ENCODE results near the gene CCKAR. TPM values are rescaled to one million over a fixed set of nuclear protein-coding genes. Genes with fewer than 3 reads are reported as not detected.
"Not testable (repeated sequence)": the region's sequence is repeated elsewhere in the genome, so short reads cannot be mapped to it uniquely, and the experiment has no call there.

Gene CCKAR
- total RNA-seq, 1 donor from 2014 or later, result not detected

DNA sequence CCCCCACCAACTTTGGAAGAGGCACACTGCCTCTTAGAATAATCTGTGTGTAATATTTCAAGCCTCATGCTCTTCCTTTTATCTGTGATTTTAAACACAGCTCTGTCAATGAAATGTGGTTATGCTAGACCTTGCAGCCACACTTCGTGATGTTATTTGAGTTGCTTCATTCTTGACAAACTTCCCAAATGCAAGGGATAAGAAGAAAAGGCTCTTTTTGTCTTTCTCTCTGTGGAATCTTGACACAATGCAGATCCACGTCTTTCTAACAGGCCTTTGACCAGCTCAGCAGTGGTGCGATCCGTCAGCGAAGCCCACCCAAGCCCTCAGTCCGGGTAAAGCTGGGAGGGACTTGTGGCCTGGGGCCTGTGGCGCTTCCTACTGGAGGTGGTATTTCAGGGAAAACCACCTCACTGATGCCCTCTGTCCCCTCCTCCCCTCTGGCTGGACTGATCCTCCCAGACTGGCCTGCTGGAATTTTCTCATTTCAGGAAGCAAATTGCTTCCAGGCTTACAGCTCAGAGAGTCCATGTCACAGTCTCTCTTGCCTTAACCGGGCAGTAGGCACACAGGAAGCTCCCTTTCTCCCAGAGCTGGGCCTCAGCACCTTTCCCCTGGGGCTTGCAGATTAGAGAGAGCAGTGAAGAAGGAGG, 19.5 kb upstream of the CCKAR start:
- Mint-ChIP-seq H3K4me1 (ENCODE audit: low read depth) (no peaks in the 10 kb centered on the region), H3K36me3 (ENCODE audit: low read depth) (no peaks in the 10 kb centered on the region), H3K27me3 (ENCODE audit: low read depth) (peaks cover 5% of the 10 kb centered on the region), H3K27ac (no peak overlapping the region), H3K4me3 (ENCODE audit: low read depth) (no peak overlapping the region), H3K9me3 (no peaks in the 10 kb centered on the region)
- no peak for DNase-seq (ENCODE audit: low spot score)
- intact Hi-C loops (cut with micrococcal nuclease), result no loop called here

GRCh38 chr4:26507286-26507685, 17.0 kb upstream of the CCKAR start:
- Mint-ChIP-seq H3K4me1 (ENCODE audit: low read depth) (no peaks in the 10 kb centered on the region), H3K27me3 (ENCODE audit: low read depth) (peaks cover 2% of the 10 kb centered on the region), H3K4me3 (ENCODE audit: low read depth) (no peak overlapping the region), H3K27ac (no peak overlapping the region), H3K36me3 (ENCODE audit: low read depth) (no peaks in the 10 kb centered on the region), H3K9me3 (no peaks in the 10 kb centered on the region)
- no peak for DNase-seq (ENCODE audit: low spot score)
- intact Hi-C loops (cut with micrococcal nuclease), result no loop called here

DNA sequence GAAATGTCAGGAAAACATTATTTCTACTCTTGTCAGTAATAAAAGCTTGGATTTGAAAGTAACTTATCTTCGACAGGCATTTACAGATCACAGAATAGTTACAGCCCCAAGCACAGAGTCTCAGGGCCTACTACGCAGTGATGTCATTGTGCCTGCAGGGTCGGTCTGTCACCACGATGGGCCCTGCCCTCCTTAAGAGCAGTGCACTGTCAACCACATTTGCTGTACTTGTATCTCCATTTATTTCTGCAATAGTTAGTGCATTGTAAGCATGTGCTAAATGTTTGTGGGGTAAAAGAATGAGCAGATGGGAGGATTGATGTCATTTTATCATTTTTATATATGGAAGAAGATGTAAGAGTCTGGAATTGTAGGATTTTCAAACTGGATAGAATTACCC, 13.6 kb upstream of the CCKAR start:
- no peaks in the 10 kb centered on the region for H3K4me1 Mint-ChIP-seq (ENCODE audit: low read depth)
- peaks cover under 1% of the 10 kb centered on the region for H3K27me3 Mint-ChIP-seq (ENCODE audit: low read depth)
- no peak for DNase-seq (ENCODE audit: low spot score)
- no peak overlapping the region for H3K4me3 Mint-ChIP-seq (ENCODE audit: low read depth)
- no peaks in the 10 kb centered on the region for H3K36me3 Mint-ChIP-seq (ENCODE audit: low read depth)
- no peaks in the 10 kb centered on the region for H3K9me3 Mint-ChIP-seq
- no peak overlapping the region for H3K27ac Mint-ChIP-seq
- intact Hi-C loops (cut with micrococcal nuclease), result no loop called here

GRCh38 chr4:26503427-26503826, 13.1 kb upstream of the CCKAR start:
- Mint-ChIP-seq H3K27me3 (ENCODE audit: low read depth) (peaks cover 1% of the 10 kb centered on the region), H3K36me3 (ENCODE audit: low read depth) (no peaks in the 10 kb centered on the region), H3K4me3 (ENCODE audit: low read depth) (no peak overlapping the region), H3K4me1 (ENCODE audit: low read depth) (no peaks in the 10 kb centered on the region), H3K27ac (no peak overlapping the region), H3K9me3 (no peaks in the 10 kb centered on the region)
- no peak for DNase-seq (ENCODE audit: low spot score)
- intact Hi-C loops (cut with micrococcal nuclease), result no loop called here

DNA sequence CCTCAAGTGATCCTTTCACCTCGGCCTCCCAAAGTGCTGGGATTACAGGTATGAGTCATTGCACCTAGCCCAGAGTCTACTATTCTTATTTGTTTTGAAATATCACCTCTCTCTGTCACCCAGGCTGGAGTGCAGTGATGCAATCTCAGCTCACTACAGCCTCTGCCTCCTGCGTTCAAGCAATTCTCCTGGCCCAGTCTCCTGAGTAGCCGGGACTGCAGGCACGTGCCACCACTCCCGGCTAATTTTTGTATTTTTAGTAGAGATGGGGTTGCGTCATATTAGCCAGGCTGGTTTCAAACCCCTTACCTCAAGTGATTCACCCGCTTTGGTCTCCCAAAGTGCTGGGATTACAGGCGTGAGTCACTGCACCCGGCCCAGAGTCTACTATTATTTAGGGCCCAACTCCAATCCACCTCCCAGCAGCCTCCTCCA, 10.3 kb upstream of the CCKAR start:
- H3K4me1 Mint-ChIP-seq (ENCODE audit: low read depth); intact Hi-C loops (cut with micrococcal nuclease); H3K36me3 Mint-ChIP-seq (ENCODE audit: low read depth); DNase-seq (ENCODE audit: low spot score); H3K4me3 Mint-ChIP-seq (ENCODE audit: low read depth); H3K9me3 Mint-ChIP-seq; H3K27me3 Mint-ChIP-seq (ENCODE audit: low read depth); H3K27ac Mint-ChIP-seq: not testable (repeated sequence)

DNA sequence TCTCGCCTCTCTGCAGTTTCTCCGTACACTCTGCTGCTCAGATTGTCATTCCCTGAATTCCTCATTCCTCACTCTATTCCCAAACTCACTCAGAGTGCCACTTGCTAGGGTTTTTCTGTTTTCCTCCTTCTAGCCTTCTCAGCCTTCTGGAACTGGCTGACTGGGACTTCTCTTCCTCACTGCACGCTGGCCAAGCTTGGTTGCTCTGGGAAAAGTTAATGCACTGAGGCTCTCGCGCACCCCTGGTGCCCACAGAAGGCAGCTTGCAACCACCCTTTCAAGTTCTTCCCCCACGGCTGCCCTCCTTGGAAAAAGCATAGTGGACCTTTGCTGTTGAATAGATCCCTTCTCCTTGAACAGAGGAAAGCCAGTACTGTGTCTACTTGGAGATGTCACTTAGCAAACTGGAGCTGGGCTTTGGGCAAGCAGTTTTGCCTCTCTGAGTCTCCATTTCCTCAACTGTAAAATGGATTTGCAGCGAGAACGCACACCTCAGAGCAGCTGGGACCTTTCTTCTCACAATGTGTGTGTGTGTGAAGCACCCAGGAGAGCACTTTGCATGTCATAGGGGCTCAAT, 6.0 kb upstream of the CCKAR start:
- H3K4me3 Mint-ChIP-seq (ENCODE audit: low read depth), result no peak overlapping the region
- H3K27me3 Mint-ChIP-seq (ENCODE audit: low read depth), result peaks cover 4% of the 10 kb centered on the region
- no peaks in the 10 kb centered on the region for H3K4me1 Mint-ChIP-seq (ENCODE audit: low read depth)
- intact Hi-C loops (cut with micrococcal nuclease), result no loop called here
- H3K36me3 Mint-ChIP-seq (ENCODE audit: low read depth), result no peaks in the 10 kb centered on the region
- no peak overlapping the region for H3K27ac Mint-ChIP-seq
- no peaks in the 10 kb centered on the region for H3K9me3 Mint-ChIP-seq
- DNase-seq (ENCODE audit: low spot score), result no peak

DNA sequence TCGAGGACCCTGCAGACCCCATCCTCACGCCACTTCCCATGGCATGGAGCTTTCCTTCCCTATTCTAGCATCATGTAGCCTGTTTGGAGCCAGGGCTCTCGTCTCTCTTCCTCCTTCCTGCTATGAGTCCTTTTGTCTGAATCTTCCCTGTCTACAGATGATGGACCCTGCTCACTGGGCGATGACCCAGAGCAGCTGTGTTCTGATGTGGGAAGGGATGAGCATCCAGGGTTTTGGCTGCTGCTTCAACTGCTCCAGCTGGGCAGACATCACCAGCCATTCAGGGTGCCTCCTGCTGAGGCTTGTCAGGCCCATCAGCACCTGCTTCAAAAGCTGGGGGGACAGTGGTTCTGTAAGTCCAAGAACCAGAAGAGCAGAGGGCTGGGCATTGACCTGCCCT, 3.2 kb upstream of the CCKAR start:
- Mint-ChIP-seq H3K36me3 (ENCODE audit: low read depth) (no peaks in the 10 kb centered on the region), H3K9me3 (no peaks in the 10 kb centered on the region), H3K27ac (no peak overlapping the region), H3K27me3 (ENCODE audit: low read depth) (peaks cover 6% of the 10 kb centered on the region), H3K4me3 (ENCODE audit: low read depth) (no peak overlapping the region), H3K4me1 (ENCODE audit: low read depth) (no peaks in the 10 kb centered on the region)
- intact Hi-C loops (cut with micrococcal nuclease), result no loop called here
- DNase-seq (ENCODE audit: low spot score), result no peak

DNA sequence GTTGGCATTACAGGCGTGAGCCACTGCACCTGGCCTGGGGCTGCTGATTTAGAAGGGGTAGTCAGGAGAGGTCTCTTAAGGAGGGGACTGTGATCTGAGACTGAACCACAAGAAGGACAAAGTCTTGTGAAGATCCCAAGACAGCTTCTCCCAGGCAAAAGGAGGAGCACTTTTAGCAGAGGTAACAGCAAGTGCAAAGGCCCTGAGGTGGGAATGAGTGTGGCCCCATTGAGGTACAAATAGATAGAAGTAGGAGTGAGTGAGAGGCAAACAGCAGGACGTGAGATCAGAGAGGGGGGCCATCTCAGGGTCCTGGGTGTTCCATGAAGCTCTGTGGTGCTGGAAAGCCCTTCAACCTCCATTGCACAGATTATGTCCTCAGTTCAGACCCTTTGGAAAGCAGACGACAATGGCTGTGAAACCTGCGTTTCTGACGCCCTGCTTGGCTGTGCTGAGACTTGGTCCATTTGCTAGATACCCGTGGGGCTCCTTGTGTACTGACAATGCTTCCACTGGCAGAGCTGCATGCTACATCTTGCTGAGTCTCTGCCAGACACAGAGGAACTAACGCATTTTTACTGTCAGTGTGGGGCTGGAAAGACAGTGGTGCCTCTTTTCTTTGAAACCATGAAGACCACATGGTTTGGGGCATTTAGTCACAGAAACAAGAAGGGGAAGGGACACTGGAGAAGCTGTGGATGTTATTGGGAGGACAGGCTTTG, 1.3 kb upstream of the CCKAR start:
- Mint-ChIP-seq H3K36me3 (ENCODE audit: low read depth) (no peaks in the 10 kb centered on the region), H3K9me3 (no peaks in the 10 kb centered on the region), H3K27me3 (ENCODE audit: low read depth) (peaks cover 9% of the 10 kb centered on the region), H3K27ac (no peak overlapping the region), H3K4me1 (ENCODE audit: low read depth) (no peaks in the 10 kb centered on the region), H3K4me3 (ENCODE audit: low read depth) (no peak overlapping the region)
- intact Hi-C loops (cut with micrococcal nuclease), result no loop called here
- DNase-seq (ENCODE audit: low spot score), result no peak

GRCh38 chr4:26490960-26491284, 638 bp upstream of the CCKAR start:
- DNase-seq (ENCODE audit: low spot score), result no peak
- Mint-ChIP-seq H3K4me1 (ENCODE audit: low read depth) (no peaks in the 10 kb centered on the region), H3K27ac (no peak overlapping the region), H3K36me3 (ENCODE audit: low read depth) (no peaks in the 10 kb centered on the region), H3K27me3 (ENCODE audit: low read depth) (peaks cover 6% of the 10 kb centered on the region), H3K9me3 (no peaks in the 10 kb centered on the region), H3K4me3 (ENCODE audit: low read depth) (no peak overlapping the region)
- intact Hi-C loops (cut with micrococcal nuclease), result no loop called here

GRCh38 chr4:26489101-26489985, 941 bp downstream of the CCKAR start:
- DNase-seq (ENCODE audit: low spot score), result no peak
- Mint-ChIP-seq H3K9me3 (no peaks in the 10 kb centered on the region), H3K36me3 (ENCODE audit: low read depth) (no peaks in the 10 kb centered on the region), H3K27me3 (ENCODE audit: low read depth) (peaks cover 6% of the 10 kb centered on the region), H3K4me1 (ENCODE audit: low read depth) (no peaks in the 10 kb centered on the region), H3K27ac (no peak overlapping the region), H3K4me3 (ENCODE audit: low read depth) (no peak overlapping the region)
- intact Hi-C loops (cut with micrococcal nuclease), result no loop called here

- no peaks in the 10 kb centered on the region for H3K4me1 Mint-ChIP-seq (ENCODE audit: low read depth)
- H3K27ac Mint-ChIP-seq, result no peak overlapping the region
- no peak for DNase-seq (ENCODE audit: low spot score)
- H3K27me3 Mint-ChIP-seq (ENCODE audit: low read depth), result peaks cover 8% of the 10 kb centered on the region
- intact Hi-C loops (cut with micrococcal nuclease), result no loop called here
- H3K4me3 Mint-ChIP-seq (ENCODE audit: low read depth), result no peak overlapping the region
- no peaks in the 10 kb centered on the region for H3K36me3 Mint-ChIP-seq (ENCODE audit: low read depth)
- no peaks in the 10 kb centered on the region for H3K9me3 Mint-ChIP-seq
Measured at GRCh38 chr4:26485684-26486083, 4.6 kb downstream of the CCKAR start.

DNA sequence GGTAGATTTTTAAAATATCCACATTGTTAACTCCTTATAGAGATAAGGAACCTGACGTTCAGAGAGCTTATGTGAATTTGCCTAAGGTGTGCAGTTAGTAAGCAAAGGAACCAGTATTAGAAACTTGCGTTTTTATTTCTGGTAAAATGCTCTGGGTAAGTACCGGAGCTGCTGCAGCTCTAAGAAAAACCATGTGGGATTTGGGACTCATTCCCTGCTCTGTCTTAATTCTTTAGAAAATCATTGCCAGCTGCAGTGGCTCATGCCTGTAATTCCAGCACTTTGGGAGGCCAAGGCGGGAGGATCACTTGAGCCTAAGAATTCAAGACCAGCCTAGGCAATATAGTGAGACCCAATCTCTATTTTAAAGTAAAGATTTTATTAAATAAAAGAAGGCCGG, 5.8 kb downstream of the CCKAR start:
- peaks cover 8% of the 10 kb centered on the region for H3K27me3 Mint-ChIP-seq (ENCODE audit: low read depth)
- no peaks in the 10 kb centered on the region for H3K9me3 Mint-ChIP-seq
- H3K36me3 Mint-ChIP-seq (ENCODE audit: low read depth), result no peaks in the 10 kb centered on the region
- no peak overlapping the region for H3K4me3 Mint-ChIP-seq (ENCODE audit: low read depth)
- intact Hi-C loops (cut with micrococcal nuclease), result no loop called here
- H3K27ac Mint-ChIP-seq, result no peak overlapping the region
- H3K4me1 Mint-ChIP-seq (ENCODE audit: low read depth), result no peaks in the 10 kb centered on the region
- no peak for DNase-seq (ENCODE audit: low spot score)

Measured in activated T-helper 2 cell treated with anti-CD3 and anti-CD28 coated beads, Interferon-gamma antibody, Interleukin-2, Interleukin-4, amounts not matched to agents 10 μg/mL and 5 μg/mL and 100 μg/mL, durations not matched to agents 14 hours and 24 hours and 36 hours (primary cell).